ENCODE data around the gene CCT3. TPM values are rescaled to one million over a fixed set of nuclear protein-coding genes. Genes with fewer than 3 reads are reported as not detected.

The CCT3 gene
- total RNA-seq, 1 experiment from 2014 or later, result 619 TPM

DNA sequence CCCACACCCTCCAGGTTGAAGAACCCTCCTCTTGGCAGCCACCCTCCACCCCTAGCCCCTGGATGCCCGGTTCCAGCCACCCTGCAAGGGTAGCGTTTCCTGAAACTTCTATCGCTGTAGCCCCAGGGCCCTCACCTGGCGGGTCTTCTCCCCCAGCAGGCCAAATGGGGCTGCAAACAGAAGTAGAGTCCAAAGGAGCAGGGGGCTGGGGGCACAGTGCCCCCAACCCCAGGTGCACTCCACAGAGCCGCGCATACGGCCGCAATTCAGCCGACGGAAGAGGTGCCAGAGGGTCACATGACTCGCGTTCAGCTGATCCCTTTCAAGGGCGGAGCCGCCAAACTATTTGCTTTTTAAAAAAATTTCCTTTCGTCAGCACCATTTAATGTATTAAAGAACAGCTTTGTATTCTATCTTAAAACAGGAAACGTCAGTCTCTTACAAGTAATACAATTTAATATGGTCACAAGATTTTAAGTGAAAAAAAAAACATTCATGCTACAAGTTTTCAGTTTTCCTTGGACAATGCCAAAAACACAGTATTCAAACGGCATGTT lies 42.6 kb downstream of the CCT3 start, which contains the start of gene GLMP:
GLMP (minus strand) TSS at position 289 of the 557 bp plus-strand sequence; CDS start at position 255, 34 bp downstream.
- ChIA-PET CTCF (no interaction called here), RAD21 (ENCODE audit: low non-redundant PET in 1 of 2, low total read pairs in 2 of 2, uncharacterized antibody in 2 of 2, unreplicated experiment in 2 of 2) (no interaction called here), POLR2A (interaction anchor here (1.0 kb wide), 1 partner anchor 13 kb away, joined by 3 read pairs; the partner anchor contains the start of gene SMG5)
- peaks cover 4 to 14% of the 10 kb centered on the region in 2 experiments; a peak in 3 of 4 replicates for H3K4me1 ChIP-seq (ENCODE audit: control insufficient read depth in 1 of 2, insufficient read depth in 2 of 2, low read length in 2 of 2)
- no peaks in the 10 kb centered on the region for H3K79me2 ChIP-seq (ENCODE audit: insufficient read depth, low read length)
- H3K9ac ChIP-seq (ENCODE audit: low read length), result peak within 1 kb of the TSS; percentile 62
- H2AFZ ChIP-seq (ENCODE audit: low read depth, low read length, poor library complexity, severe bottlenecking), result peak within 1 kb of the TSS; percentile 96
- no TSS peak for BruUV-seq (replicated peaks)
- H3K9me2 ChIP-seq (ENCODE audit: insufficient read depth), result no peaks in the 10 kb centered on the region
- TF ChIP-seq JUND (IDR thresholded peaks at IDR 0.05) (no peak), SIN3A (IDR thresholded peaks at IDR 0.05; ENCODE audit: low read depth) (peak; percentile 66; the same call in 1 of the 2 replicates), ZFX (IDR thresholded peaks at IDR 0.05) (no peak), SP1 (IDR thresholded peaks at IDR 0.05; ENCODE audit: low read depth) (peak; percentile 0; the same call in 1 of the 2 replicates), POLR2A (IDR thresholded peaks at IDR 0.05; ENCODE audit: borderline replicate concordance, extremely low read depth, insufficient read depth, insufficient read length) (no peak), TCF7L2 (IDR thresholded peaks at IDR 0.05; ENCODE audit: borderline replicate concordance, extremely low read depth, insufficient read depth, insufficient read length) (peak; percentile 63), ATF3 (IDR thresholded peaks at IDR 0.05) (no peak), POLR2AphosphoS5 (IDR thresholded peaks at IDR 0.05; ENCODE audit: low read depth, low read length) (peak; percentile 60), ELF1 (IDR thresholded peaks at IDR 0.05; ENCODE audit: borderline replicate concordance, low read depth) (no peak), CTCF (IDR thresholded peaks at IDR 0.05 in 2 of 3, conservative IDR thresholded peaks at IDR 0.05 in 1 of 3; ENCODE audit: borderline replicate concordance in 1 of 3, insufficient read depth in 1 of 3, low read depth in 2 of 3, low read length in 2 of 3) (no peak)
- TF ChIP-seq, protein P1, sequence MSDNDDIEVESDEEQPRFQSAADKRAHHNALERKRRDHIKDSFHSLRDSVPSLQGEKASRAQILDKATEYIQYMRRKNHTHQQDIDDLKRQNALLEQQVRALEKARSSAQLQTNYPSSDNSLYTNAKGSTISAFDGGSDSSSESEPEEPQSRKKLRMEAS (IDR thresholded peaks at IDR 0.05), result no peak; the same call in 1 of the 2 replicates
- peak within 1 kb of the TSS; percentile 66 to 67 for H3K4me3 ChIP-seq (replicated peaks in 1 of 2; ENCODE audit: low read depth in 1 of 2, low read length in 2 of 2)
- ATAC-seq (peak; percentile 79), DNase-seq (ENCODE audit: low read depth, low spot score) (peak; percentile 37)
- no peaks in the 10 kb centered on the region for H4K20me1 ChIP-seq (ENCODE audit: insufficient read depth)
- H3K36me3 ChIP-seq (ENCODE audit: control insufficient read depth in 1 of 2, insufficient read depth in 2 of 2, low read length in 2 of 2), result no peaks in the 10 kb centered on the region; a peak in 1 of 4 replicates
- H3K4me2 ChIP-seq (ENCODE audit: low read length), result peak within 1 kb of the TSS; percentile 95
- no peaks in the 10 kb centered on the region for H3K27me3 ChIP-seq (ENCODE audit: insufficient read depth, low read length)
- peak within 1 kb of the TSS; percentile 41; the same call in 1 of the 2 replicates for H3K27ac ChIP-seq (ENCODE audit: low read depth, low read length)
- no peaks in the 10 kb centered on the region for H3K9me3 ChIP-seq (ENCODE audit: control insufficient read depth in 1 of 2, insufficient read depth in 1 of 2, low read depth in 1 of 2, low read length in 2 of 2)
- intact Hi-C loops (cut with micrococcal nuclease), result no loop called here

Measured in HCT116 (cell line).